ENCODE data around the gene ARRDC5.
"Not testable (repeated sequence)": the region's sequence is repeated elsewhere in the genome, so short reads cannot be mapped to it uniquely, and the experiment has no call there.

ARRDC5 gene

GRCh38 chr19:4902796-4903195 is at the start of gene ARRDC5:
TSS of gene ARRDC5 (minus strand) at chr19:4902896. CDS start at chr19:4902825, 71 bp downstream.
- no peak for DNase-seq

GRCh38 chr19:4951656-4952055 is 49.0 kb upstream of the ARRDC5 start:
- no peak for DNase-seq

GRCh38 chr19:4950650-4951049 is 48.0 kb upstream of the ARRDC5 start:
- not testable (repeated sequence) for DNase-seq

DNA sequence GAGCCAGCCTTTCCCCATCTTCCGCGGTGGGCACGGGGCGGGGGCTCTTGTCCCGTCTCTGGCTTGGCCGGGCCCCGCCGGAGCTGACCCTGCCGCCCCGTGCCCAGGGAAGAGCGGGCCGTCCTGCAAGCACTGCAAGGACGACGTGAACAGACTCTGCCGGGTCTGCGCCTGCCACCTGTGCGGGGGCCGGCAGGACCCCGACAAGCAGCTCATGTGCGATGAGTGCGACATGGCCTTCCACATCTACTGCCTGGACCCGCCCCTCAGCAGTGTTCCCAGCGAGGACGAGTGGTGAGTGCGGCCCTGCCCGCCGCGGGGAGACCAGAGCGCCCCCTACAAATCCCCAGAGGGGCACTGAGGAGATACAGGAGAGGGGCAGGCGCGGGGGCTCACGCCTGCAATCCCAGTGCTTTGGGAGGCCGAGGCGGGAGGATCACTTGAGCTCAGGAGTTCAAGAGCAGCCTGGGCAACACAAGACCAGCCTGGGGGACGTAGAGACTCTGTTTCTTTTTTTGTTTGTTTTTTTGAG is 39.0 kb upstream of the ARRDC5 start:
- DNase-seq = not testable (repeated sequence)

GRCh38 chr19:4939466-4939865 is 36.8 kb upstream of the ARRDC5 start:
- DNase-seq = no peak

GRCh38 chr19:4938461-4938860 is 35.8 kb upstream of the ARRDC5 start:
- not testable (repeated sequence) for DNase-seq

GRCh38 chr19:4937060-4937459 is 34.4 kb upstream of the ARRDC5 start:
- no peak for DNase-seq

DNA sequence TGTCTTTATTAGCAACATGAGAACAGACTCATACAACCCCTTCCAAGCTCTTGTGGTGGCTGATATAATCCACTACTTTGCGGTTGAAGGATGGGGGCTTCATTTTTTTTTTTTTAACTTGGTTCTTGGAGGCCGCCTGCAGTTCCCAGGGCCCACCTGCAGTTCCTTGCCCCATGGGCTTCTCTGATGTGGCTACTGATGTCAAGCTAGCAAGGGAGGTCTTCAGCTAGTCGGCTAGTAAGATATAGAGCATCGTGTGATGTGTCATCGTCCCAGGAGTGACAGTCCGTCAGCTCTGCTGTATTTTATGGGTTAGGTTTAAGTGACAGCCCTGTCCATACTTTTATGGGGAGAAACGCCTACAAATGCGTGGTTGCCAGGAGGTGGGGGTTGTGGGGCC is 32.7 kb upstream of the ARRDC5 start:
- DNase-seq = no peak

- DNase-seq = no peak
Measured at GRCh38 chr19:4933528-4933927, 30.8 kb upstream of the ARRDC5 start.

GRCh38 chr19:4932711-4933110 is 30.0 kb upstream of the ARRDC5 start:
- no peak for DNase-seq

DNA sequence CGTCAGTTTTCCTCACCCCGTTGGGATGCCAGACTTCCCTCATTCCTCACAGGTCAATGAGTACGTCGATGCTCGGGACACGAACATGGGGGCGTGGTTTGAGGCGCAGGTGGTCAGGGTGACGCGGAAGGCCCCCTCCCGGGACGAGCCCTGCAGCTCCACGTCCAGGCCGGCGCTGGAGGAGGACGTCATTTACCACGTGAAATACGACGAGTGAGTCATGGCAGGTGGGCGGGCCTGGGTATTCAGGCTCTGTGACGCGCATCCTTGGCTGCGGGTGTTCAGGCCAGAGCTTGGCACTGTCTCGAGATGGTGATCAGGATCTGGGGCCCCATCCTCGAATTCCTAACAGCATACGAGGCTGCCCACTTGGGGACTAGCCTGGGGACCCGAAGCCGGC is 28.0 kb upstream of the ARRDC5 start:
- DNase-seq = no peak

GRCh38 chr19:4929186-4929585 is 26.5 kb upstream of the ARRDC5 start:
- no peak for DNase-seq

- no peak for DNase-seq
Measured at GRCh38 chr19:4923276-4923747, 20.6 kb upstream of the ARRDC5 start.

DNA sequence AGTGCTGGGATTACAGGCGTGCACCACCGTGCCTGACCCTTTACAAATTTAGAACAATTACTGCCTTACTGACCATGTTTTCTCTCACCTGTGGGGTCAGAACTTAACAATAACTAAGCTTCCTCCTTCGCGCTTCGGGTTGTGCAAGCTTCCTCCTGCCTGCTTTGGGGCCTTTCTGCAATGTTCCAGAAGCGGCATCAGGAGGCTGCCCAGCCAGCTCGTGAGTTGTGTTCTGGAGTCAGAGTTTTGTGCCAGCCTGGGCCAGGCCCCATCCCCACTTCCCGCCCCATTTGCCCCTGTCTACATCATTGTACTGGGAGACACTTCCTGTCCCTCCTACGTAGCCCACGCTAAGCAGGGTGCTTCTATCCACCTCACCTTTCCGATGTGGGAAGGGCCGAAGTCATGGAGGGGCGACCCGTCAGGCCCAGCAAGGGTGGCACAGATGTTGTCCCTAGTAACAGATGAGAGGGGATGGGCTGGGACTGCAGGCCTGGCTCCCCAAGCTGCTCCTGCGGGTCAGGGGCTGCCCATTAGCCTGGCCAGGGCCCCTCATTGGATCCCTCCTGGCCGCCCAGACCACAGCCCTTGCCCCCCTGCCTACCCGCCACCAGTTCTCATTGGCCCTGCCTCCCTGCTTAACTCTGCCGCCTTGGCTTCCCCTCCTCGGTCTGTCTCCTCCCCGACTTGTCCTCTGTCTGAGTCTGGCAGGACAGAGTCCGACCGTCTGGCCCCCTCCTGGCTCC is 20.0 kb upstream of the ARRDC5 start:
- no peak for DNase-seq

DNA sequence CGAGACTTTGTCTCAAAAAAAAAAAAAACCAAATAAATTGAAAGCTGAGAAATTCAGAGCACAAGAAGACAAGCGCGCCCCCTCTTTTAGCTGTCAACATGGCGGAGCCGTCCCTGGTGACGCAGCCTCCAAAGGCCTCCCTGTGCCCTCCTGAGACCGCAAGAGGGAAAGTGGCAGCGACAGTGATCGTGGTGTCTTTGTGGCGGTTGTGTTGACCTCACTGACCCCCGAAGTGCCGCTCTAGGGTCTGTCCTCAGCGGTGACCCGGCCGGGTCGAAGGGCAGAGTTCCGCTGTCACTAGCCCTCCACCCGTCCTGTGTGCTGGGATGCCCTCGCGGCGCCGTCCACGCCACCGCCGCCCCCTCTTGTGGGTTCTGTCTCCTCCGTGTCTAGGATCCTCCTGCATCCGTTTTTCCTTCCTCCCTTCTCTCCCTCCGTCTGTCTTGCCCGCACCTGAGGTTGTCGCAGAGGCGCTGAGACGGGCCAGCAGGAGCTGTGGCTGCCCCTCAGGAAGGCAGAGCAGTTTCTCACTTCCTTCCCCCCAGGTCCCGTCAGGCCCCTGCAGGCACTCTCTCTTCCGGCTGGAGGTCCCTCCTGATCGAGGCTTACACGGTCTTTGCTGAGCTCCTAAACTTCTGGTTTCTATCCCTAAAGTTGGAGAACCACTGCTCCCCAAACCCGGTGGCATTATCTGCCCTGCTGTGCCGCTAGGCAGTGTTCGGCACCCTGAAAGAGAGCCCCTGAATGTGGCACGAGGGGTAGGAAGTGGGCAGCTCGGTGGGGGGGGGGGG is 13.8 kb upstream of the ARRDC5 start:
- no peak for DNase-seq

- DNase-seq = no peak
Measured at GRCh38 chr19:4914736-4915501, 12.2 kb upstream of the ARRDC5 start.

DNA sequence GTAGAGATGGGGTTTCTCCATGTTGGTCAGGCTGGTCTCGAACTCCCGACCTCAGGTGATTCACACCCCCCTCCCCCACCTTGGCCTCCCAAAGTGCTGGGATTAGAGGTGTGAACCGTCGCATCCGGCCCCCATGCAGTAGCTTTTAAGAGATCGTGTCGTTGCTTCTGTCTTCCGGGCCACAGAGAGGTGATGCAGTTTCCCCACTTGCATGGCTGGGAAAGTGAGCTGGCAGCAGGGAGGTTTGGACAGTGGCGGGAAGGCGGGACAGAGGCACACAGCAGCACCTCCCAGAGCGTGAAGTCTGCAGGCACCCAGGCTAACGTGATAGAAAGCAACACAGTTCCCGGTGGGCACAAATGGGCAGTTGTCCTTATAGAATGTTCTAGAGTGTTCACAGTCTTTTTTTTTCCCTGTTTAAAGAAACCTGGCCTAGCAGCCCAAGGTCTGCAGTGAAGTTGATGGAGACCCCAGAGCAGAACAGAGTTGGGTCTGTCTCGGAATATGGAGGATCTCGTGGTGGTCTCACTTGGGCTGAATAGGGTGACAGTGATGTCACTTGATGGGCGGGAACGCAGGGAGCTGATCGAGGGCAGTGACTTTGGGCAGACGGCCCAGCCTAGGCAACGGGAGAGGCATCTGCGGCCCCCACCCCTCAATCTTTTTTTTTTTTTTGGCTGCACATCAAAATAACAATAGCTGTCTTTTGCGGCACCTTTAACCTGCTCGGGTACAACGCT is 11.5 kb upstream of the ARRDC5 start:
- no peak for DNase-seq

- no peak for DNase-seq
Measured at GRCh38 chr19:4911786-4912672, 9.3 kb upstream of the ARRDC5 start.

DNA sequence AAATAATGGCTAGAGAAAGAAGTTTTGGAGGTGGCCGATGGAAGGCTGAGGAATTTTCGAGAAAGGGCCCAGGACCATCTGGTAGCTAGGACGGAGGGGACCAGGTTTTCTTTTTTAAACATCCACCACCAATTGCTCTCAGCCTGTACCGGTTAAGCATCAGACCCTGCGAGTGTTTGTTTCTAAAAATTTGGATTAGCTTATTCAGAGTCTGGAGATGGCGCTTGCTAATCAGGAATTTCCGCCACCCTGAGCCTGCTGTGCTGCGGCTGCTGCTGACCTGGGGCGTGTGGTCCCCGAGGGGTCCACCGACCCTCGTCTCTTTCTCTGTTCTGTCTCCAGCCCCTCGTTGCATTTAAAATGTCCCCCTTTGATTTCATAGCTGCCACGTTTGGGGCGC is 8.6 kb upstream of the ARRDC5 start:
- DNase-seq = no peak

- DNase-seq = no peak
Measured at GRCh38 chr19:4910594-4911281, 8.0 kb upstream of the ARRDC5 start.
